ENCODE measurements around the gene CTTNBP2NL. TPM values are rescaled to one million over a fixed set of nuclear protein-coding genes. Genes with fewer than 3 reads are reported as not detected.

CTTNBP2NL gene
- total and polyA plus RNA-seq, 2 of the 4 experiments (the other 2 are of a cell fraction) = 12.4 to 22.0 TPM

GRCh38 chr1:112370996-112371395 lies 25.0 kb upstream of the CTTNBP2NL start:
- ChIA-PET POLR2A (ENCODE audit: unreplicated experiment) (no interaction called here), CTCF (interaction anchor here (0.5 to 3.4 kb wide), 4 partner anchors 9 to 304 kb away, joined by 3 to 42 read pairs (median 4); partner anchors contain the start of gene MOV10)
- ATAC-seq (ENCODE audit: low read depth) (no peak), DNase-seq (no peak)
- no peak overlapping the region for H3K27ac ChIP-seq (ENCODE audit: insufficient read depth, low read length)
- intact Hi-C loops (cut with micrococcal nuclease) (no loop called here), in situ Hi-C loops (cut with MboI; ENCODE audit: low sequenced_read_pairs) (loop anchor here (25.0 kb wide), 1 partner anchor 884 kb away; no protein-coding TSS in a partner anchor), dilution Hi-C loops (cut with HindIII; ENCODE audit: low sequenced_read_pairs, unreplicated experiment) (no loop called here)
- 21% methylated on average over 2 of the region's 4 CpGs; no CpG with 5 or more reads in 1 of the 2 experiments for WGBS, 2 experiments (ENCODE audit: extremely low coverage in 2 of 2, insufficient read length in 1 of 2)
- no peaks in the 10 kb centered on the region; the same call in 1 of the 2 replicates for H3K9me3 ChIP-seq (ENCODE audit: control insufficient read depth, insufficient read depth, low read length)
- H2BK15ac ChIP-seq (ENCODE audit: low read depth, low read length) = no peak overlapping the region
- H2BK5ac ChIP-seq (ENCODE audit: low read depth, low read length, poor library complexity, severe bottlenecking) = no peak overlapping the region
- H3K4me2 ChIP-seq (ENCODE audit: low read depth, low read length) = no peak overlapping the region
- no peak overlapping the region for H2BK120ac ChIP-seq (ENCODE audit: low read depth, low read length)
- H2AFZ ChIP-seq (replicated peaks; ENCODE audit: low read length, poor library complexity) = no peak overlapping the region
- no peak for TF ChIP-seq MAFK (IDR thresholded peaks at IDR 0.05; ENCODE audit: low read depth, low read length)
- TF ChIP-seq RFX5 (IDR thresholded peaks at IDR 0.05; ENCODE audit: low read depth, low read length) = no peak
- TF ChIP-seq NFE2L2 (IDR thresholded peaks at IDR 0.05; ENCODE audit: low read depth, low read length) = no peak
- TF ChIP-seq MXI1 (IDR thresholded peaks at IDR 0.05; ENCODE audit: borderline replicate concordance, low read depth, low read length) = no peak
- TF ChIP-seq, protein P1, sequence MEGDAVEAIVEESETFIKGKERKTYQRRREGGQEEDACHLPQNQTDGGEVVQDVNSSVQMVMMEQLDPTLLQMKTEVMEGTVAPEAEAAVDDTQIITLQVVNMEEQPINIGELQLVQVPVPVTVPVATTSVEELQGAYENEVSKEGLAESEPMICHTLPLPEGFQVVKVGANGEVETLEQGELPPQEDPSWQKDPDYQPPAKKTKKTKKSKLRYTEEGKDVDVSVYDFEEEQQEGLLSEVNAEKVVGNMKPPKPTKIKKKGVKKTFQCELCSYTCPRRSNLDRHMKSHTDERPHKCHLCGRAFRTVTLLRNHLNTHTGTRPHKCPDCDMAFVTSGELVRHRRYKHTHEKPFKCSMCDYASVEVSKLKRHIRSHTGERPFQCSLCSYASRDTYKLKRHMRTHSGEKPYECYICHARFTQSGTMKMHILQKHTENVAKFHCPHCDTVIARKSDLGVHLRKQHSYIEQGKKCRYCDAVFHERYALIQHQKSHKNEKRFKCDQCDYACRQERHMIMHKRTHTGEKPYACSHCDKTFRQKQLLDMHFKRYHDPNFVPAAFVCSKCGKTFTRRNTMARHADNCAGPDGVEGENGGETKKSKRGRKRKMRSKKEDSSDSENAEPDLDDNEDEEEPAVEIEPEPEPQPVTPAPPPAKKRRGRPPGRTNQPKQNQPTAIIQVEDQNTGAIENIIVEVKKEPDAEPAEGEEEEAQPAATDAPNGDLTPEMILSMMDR (conservative IDR thresholded peaks at IDR 0.05; ENCODE audit: low read depth, low read length) = no peak
- no peak for TF ChIP-seq SMC3 (IDR thresholded peaks at IDR 0.05; ENCODE audit: low read depth, low read length)
- TF ChIP-seq, protein P2, sequence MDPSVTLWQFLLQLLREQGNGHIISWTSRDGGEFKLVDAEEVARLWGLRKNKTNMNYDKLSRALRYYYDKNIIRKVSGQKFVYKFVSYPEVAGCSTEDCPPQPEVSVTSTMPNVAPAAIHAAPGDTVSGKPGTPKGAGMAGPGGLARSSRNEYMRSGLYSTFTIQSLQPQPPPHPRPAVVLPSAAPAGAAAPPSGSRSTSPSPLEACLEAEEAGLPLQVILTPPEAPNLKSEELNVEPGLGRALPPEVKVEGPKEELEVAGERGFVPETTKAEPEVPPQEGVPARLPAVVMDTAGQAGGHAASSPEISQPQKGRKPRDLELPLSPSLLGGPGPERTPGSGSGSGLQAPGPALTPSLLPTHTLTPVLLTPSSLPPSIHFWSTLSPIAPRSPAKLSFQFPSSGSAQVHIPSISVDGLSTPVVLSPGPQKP (IDR thresholded peaks at IDR 0.05; ENCODE audit: borderline replicate concordance, low read depth, low read length) = no peak
- TF ChIP-seq MAZ (IDR thresholded peaks at IDR 0.05; ENCODE audit: borderline replicate concordance, low read depth, low read length) = no peak
- TF ChIP-seq, protein P3, sequence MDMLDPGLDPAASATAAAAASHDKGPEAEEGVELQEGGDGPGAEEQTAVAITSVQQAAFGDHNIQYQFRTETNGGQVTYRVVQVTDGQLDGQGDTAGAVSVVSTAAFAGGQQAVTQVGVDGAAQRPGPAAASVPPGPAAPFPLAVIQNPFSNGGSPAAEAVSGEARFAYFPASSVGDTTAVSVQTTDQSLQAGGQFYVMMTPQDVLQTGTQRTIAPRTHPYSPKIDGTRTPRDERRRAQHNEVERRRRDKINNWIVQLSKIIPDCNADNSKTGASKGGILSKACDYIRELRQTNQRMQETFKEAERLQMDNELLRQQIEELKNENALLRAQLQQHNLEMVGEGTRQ (IDR thresholded peaks at IDR 0.05; ENCODE audit: low read depth, low read length) = no peak
- TF ChIP-seq POLR2A (IDR thresholded peaks at IDR 0.05; ENCODE audit: low read depth, low read length) = no peak
- TF ChIP-seq RCOR1 (IDR thresholded peaks at IDR 0.05; ENCODE audit: insufficient replicate concordance, low read length) = no peak
- TF ChIP-seq FOS (IDR thresholded peaks at IDR 0.05; ENCODE audit: low read depth, low read length) = no peak
- no peak for TF ChIP-seq CEBPB (IDR thresholded peaks at IDR 0.05; ENCODE audit: low read depth, low read length)
- no peak for TF ChIP-seq CHD1 (IDR thresholded peaks at IDR 0.05; ENCODE audit: low read depth, low read length)
- TF ChIP-seq RAD21 (IDR thresholded peaks at IDR 0.05; ENCODE audit: low read length) = no peak
- no peak for TF ChIP-seq BHLHE40 (IDR thresholded peaks at IDR 0.05; ENCODE audit: low read depth, low read length)
- H3K18ac ChIP-seq (ENCODE audit: low read depth, low read length) = no peak overlapping the region
- H3K23ac ChIP-seq (ENCODE audit: low read depth, low read length) = no peak overlapping the region
- H4K8ac ChIP-seq (ENCODE audit: low read depth in 2 of 2, low read length in 2 of 2) = no peak overlapping the region
- no peak overlapping the region for H2AK5ac ChIP-seq (ENCODE audit: low read depth, low read length)
- H3K4me1 ChIP-seq (ENCODE audit: control insufficient read depth, insufficient read depth, low read length) = no peaks in the 10 kb centered on the region
- H3K14ac ChIP-seq (replicated peaks; ENCODE audit: low read depth, low read length) = no peak overlapping the region
- no TSS peak for BruUV-seq (replicated peaks)
- no peaks in the 10 kb centered on the region for H3K79me1 ChIP-seq (ENCODE audit: low read depth in 1 of 2, low read length in 2 of 2)
- no peak overlapping the region for H4K91ac ChIP-seq (ENCODE audit: insufficient read depth, low read depth, low read length)
- H3K9ac ChIP-seq (ENCODE audit: low read depth, low read length) = no peak overlapping the region
- no peak overlapping the region for H3K4me3 ChIP-seq (ENCODE audit: insufficient read depth, low read depth, low read length)
- H3K56ac ChIP-seq (ENCODE audit: extremely low read depth, insufficient read depth, low read length) = no peak overlapping the region
- no peaks in the 10 kb centered on the region for H3K36me3 ChIP-seq (ENCODE audit: control insufficient read depth, insufficient read depth, low read length)
- H3K9me1 ChIP-seq (ENCODE audit: insufficient read depth, low read length) = no peaks in the 10 kb centered on the region
- H2BK20ac ChIP-seq (ENCODE audit: low read depth, low read length) = no peak overlapping the region
- H2AK9ac ChIP-seq (replicated peaks; ENCODE audit: low read depth, low read length, poor library complexity) = no peak overlapping the region
- no peak overlapping the region for H4K5ac ChIP-seq (ENCODE audit: low read depth, low read length)
- H3K4ac ChIP-seq (ENCODE audit: low read depth, low read length) = no peak overlapping the region
- H3K27me3 ChIP-seq (ENCODE audit: control insufficient read depth, insufficient read depth, low read length) = peaks cover 33% of the 10 kb centered on the region
- H4K20me1 ChIP-seq (ENCODE audit: insufficient read depth, low read length) = no peaks in the 10 kb centered on the region
